GM21515 (cell line): ENCODE measurements around the gene ZNF536.
"Not testable (repeated sequence)": the region's sequence is repeated elsewhere in the genome, so short reads cannot be mapped to it uniquely, and the experiment has no call there.

Source experiments
- ATAC-seq: cut with Tn5 transposase; IDR thresholded peaks from one replicate; pipeline ENCODE4 v1.9.1; 2021; ENCODE audit not compliant: unreplicated experiment

The ZNF536 gene

DNA sequence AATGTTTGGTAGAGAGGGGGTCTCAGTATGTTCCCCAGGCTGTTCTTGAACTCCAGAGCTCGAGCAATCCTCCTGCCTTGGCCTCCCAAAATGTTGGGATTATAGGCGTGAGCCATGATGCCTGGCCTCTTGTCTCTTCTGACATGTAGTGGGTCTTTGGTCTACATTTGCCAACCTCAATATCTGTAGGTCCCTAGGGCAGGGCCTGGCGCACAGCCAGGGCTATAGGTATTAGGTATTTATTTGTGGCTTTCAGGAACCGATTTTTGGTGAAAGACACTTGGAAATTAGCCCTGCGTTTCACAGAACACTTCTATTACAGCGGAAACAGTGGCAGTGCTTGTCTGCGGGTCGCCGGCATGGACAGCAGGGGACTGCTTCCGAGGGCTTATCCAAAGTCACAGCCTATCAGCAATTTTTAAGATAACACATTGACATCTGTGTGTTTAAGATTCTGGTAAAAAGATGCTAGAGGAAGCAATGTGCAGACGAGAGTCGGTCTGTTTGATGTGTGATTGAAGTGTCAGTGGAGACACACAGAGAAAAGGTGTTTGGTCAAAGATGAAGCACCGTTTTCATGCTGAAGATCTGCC is 14.5 kb downstream of the ZNF536 start:
- ATAC-seq = no peak

DNA sequence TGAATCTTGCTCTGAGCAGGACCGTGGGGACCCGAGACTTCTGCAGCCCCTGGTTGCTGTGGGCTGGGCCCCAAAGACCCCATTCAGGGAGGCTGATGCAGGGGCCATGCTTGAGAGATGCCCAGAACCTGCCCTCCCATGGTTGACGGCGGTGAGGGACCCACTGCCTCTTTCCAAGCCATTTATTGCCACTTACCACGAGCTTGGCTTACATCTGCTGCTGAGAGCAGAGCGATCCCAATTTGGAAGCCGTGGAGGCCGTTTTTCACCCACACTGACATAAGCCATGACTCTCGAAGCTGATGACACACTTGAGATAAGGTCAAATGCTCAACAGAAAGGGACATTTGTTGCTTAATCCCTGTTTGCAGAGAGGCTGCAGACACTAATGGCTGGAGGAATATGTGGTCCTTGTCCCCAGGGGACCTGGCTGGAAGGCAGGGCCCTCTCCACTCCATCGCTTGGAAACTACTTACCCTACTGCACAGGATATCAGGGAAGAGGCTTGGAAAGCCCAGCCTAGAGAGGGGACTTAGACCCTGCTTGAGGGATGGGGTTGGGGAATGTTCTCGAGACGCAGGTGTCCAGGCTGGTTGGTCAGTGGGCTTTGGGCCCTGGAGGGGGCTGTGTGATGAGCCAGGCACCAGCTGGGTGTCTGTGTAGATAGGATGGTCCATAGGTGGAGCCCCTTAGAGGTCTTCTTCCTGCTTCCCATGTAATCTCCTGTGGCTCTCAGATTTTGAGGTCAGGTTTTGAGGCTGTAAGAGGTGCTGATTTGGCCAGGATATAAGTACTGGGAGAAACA is 15.3 kb downstream of the ZNF536 start:
- no peak for ATAC-seq

DNA sequence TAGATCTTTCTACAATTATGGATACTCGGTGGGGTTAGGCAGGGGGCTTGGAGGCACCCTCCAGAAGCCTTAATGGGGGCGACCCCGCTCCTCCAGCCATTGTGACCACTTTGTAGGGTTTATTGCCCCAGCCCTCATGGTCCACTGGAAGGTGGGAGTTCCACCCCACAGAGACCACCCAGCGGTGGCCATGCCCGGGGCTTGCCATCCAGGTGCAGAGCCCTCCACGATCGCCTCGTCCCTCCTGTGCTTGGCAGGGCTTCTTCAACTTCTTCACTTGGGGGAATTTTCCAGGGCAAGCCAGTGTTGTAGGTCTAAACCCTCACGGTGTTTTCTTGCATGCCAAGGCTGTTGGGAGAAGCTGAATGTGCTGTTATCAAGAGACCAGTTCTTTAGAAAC is 16.1 kb downstream of the ZNF536 start:
- ATAC-seq = no peak

GRCh38 chr19:30388819-30389218 is 16.6 kb downstream of the ZNF536 start:
- ATAC-seq = no peak

DNA sequence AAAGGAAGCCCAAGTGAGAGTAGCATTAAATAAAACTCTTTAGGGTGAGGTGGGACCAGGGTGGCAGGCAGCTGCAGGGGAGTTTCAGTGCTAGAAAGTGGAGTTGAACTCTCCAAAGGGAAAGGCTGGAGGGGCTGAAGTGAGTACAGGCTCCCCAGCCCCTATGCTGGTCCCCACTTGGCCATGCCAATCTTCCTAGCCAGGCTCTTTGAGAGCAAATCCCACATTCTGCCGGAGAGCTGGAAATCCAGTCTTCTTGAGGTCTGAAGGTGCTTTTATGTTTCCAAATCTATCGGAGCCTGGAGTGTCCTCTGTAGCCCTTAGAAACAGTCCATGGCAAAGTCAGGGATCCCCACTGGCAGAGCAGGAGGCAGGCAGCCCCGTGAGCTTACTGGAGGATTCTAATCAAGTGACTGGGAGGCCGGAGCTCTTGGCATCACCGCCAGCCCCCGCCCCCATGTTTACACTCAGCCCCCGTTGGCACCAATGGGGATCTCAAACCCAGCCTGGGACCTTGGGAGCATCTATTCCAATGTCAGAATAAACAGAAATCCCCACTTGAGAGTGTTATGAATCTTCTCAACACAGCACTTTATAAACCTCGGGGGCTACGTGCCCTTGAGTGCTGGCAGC is 18.3 kb downstream of the ZNF536 start:
- ATAC-seq = no peak

DNA sequence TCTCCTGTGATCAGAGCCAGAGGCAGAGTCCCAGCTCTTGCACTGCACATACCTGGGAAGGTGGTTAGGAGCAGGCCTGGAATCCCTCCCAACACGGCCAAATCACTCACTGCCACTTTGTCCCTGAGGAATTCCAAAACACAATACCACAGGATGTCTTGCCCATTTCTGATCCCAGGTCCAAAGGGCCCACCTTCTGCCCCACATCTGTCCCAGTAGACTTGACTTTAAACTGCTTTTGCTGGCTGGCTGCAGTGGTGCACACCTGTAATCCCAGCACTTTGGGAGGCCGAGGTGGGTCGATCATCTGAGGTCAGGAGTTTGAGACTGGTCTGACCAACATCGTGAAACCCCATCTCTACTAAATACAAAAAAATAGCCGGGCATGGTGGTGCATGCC is 18.9 kb downstream of the ZNF536 start:
- no peak for ATAC-seq

DNA sequence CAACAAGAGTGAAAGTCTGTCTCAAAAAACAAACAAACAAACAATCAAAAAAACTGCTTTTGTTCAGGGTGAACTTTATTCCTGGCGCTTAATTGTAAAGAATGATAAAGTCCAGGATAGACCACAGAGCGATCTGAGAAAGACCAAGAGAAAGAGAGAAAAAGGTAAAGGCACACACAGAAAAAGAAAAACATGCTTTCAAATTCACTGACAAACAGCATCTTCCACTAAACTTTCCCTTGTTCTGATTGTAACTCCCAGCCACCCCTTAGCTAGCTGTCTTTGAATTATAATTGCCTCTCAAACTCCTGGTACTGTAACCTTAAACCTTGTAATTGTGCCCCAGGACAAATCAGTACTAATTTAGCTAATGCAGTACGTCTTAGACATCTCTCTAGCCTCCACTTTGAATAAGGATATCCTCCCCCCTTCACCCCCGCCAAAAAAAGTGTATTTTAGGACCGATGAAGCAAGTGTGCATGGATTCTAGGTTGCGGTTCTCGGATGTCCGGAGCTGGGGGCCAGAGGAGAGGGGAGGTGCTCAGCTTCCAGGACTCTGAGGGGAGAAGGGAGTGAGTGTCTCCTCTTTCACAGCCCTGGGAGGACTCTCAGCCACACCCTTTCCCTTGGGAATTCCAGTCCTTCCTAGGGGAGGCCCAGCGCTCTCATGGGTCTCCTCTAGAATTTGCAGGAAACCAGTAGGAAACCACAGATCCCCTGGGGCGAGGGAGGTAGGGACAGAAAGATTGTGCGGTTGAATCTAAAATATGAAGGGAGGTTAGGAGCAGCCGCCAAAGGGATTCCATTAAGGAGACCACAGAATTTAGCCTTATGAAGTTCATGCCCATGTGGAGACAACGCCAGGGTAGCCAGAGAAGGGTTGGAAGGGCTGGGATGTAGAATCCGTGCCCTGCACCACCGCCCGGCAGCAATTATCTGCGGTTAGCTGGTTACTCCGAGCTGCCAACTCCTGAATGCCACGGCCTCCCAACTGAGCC is 19.7 kb downstream of the ZNF536 start:
- no peak for ATAC-seq

- no peak for ATAC-seq
These were observed 20.9 kb downstream of the ZNF536 start for GRCh38 chr19:30393046-30393445.

- ATAC-seq = no peak
These were observed 21.7 kb downstream of the ZNF536 start for GRCh38 chr19:30393729-30394480.

DNA sequence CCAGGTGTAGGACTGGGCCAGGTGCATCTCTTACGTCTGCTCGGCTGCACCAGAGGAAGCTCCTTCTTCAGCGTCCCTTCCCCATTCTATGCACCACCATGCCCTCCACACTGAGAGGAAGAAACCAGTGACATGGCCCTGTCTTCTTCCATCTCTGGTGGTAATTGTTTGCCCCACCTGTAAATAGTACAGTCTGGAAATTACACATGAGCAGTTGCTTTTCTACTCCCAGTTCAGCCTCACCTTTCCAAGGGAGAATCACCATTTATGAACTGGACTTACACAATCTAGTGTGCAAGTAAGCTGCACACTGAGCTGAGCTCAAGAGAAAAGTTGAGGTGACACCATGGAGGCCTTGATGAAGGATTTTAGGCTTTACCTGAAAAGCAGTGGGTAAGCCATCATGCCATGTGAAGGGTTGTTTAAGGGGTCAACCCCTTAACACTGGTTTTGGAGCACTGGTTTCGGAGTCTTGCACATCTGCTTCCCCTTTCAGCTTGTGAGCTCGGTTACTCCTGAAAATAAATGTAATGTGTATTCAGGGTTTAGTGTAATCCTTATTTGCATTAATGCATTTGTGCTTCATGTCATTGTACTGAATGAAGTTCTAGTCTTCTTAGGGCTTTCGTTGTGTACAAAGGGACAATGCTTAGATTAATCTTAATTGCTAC is 22.4 kb downstream of the ZNF536 start:
- no peak for ATAC-seq

- no peak for ATAC-seq
These were observed 23.1 kb downstream of the ZNF536 start for GRCh38 chr19:30395283-30395682.

DNA sequence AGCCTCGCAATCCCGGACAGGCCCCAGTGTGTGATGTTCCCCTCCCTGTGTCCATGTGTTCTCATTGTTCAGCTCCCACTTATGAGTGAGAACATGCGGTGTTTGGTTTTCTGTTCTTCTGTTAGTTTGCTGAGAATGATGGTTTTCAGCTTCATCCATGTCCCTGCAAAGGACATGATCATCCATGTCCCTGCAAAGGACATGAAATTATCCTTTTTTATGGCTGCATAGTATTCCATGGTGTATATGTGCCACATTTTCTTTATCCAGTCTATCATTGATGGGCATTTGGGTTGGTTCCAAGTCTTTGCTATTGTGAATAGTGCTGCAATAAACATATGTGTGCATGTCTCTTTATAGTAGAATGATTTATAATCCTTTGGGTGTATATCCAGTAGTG is 26.4 kb downstream of the ZNF536 start:
- not testable (repeated sequence) for ATAC-seq

- no peak for ATAC-seq
These were observed 29.8 kb downstream of the ZNF536 start for GRCh38 chr19:30401956-30402355.

DNA sequence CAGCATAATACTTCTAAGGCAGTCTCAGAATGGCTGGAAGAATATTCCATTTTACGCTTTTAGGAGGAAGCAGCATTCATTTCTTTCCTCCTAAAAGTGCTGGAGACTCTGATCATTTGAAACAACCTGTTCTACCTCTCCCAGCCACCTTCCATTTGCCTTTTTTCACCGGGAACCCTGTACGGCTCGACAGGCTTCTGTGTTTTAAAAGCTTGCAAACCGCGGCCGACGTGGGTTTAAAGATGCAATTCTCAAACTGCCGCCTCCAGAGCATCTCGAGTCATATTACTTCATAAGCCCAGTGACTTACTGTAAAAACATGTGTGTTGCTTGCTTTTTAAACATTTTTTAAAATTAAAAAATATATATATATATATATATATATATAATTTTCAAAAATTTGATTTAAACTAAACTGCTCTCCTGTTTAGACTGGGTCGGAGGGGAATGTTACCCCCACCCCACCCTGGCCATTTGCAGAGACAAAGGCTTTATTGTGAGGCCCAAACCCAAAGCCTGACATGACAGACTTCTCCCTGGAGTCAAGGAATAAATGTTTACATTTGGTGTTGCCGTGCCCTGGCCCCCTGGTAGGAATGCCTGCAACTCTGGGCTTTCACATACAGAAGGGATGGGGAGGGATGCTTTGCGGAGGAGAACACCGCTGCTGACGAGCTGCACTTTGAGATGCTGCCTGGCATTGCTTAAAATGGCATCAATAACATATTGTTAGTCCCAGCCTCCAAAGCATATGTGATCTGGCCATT is 30.4 kb downstream of the ZNF536 start:
- ATAC-seq = no peak

DNA sequence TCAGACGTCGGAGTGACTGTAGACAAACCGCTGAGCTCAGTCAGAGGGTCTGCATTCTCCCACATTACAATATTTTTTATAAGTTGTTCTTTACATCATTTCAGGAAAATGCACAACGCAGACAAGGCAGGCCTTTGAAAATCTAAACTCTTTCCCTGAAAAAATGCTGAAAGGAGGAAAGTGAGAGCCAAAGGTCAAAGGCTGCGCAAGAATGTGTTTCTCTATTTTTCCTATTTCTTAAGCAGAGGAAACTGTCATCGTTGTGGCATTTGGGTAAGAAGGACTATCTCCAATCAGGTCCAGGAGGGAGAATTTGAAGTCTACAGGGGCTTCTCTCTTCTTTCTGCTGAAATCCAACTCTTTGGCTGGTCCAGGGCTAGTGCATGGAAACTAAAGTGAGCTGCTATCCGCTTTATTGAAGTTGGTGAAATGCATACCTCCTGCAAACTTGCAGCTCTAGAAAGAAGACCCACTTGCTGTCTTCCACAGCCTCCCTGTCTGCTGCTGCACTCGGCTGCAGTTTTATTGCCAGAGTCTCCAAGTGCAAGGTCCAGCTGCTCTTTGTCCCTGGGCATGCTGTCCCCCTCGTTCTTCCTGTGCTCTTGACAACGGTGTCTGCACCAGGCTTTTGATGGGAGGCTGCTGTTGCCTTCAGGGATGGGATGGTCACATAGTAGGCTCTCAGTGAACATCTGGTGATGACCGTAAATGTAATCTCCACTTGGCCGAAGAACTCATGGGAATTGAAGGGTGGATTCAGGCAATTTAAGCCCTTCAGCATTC is 31.2 kb downstream of the ZNF536 start:
- no peak for ATAC-seq

DNA sequence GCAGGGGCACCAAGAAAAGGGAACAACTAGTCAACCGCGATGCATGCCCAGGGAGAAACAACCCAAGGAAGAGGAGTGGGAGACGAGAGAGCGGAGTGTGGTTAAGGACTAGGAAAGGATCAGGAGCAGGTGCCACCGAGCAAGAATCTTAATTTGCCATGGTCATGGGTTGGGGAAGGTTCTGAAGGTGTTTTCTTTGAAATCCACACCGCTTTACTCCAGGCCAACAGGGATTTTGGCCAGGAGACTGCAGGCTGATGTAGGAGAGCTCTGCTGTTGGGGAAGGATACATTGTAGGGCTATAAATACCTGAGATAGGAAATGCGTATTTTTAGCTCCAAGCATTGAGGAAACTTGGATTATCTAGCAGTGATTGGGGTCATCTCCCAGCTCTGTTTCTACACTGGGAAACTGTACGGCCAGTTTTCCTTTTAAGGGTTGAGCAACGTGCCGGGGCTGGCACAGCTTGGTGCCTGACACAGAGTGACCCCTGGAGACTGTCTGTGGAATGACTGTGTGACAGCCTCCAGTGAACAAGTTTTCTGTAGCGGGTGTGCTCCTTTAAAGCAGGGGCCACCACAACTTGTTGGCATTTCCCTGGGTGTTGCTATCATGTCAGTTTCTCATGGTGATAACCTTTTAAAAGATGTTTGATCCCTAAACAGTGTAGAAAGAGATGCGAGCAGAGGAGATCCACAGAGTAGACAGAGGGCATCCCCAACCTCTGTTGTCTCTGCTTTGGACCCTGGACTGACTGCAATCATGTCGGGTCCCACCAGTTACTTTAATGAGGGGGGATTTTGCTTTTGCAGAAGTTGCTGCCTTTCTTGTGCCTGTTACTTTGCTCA is 34.3 kb downstream of the ZNF536 start:
- ATAC-seq = no peak

DNA sequence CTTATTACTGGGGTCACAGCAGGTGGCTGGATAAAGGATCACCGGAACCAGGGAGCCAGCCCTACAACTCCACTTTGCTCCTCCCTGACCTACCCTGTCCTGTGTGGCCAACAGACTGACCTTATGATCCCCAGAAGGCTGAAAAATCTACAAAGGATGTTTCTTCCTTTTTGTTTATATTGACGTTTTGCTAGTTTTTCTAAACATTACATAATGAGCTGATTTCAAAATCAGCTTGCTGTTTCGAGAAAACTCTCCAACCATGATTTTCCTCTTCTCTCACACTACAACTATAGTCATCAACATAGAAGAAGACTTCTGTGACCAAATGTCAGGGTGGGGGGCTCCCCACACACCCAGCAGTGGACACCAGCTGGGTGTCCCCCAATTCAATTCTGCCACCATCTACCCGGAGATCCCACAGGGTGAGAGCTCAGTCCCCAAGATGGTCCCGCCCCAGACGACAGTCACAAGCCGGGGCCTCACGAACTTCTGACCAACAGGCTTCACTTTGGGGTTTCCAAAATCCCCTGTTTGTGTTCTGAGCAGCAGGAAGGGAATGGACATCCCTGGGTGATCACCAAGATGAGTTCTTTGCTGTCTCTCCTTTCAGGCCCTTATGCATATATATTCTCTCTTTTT is 35.0 kb downstream of the ZNF536 start:
- no peak for ATAC-seq
